ENCODE measurements around the gene SPPL2A.

- no peak for TF ChIP-seq CTCF (IDR thresholded peaks at IDR 0.05)
- TF ChIP-seq POLR2A (IDR thresholded peaks at IDR 0.05), result no peak
Measured at GRCh38 chr15:50778086-50778485, 12.6 kb upstream of the SPPL2A start.

Measured in heart left ventricle (tissue), 13 donors.